ENCODE data around the gene THRA. TPM values are rescaled to one million over a fixed set of nuclear protein-coding genes. Genes with fewer than 3 reads are reported as not detected.

THRA gene
- total RNA-seq, 1 experiment from 2014 or later = 10.1 TPM

DNA sequence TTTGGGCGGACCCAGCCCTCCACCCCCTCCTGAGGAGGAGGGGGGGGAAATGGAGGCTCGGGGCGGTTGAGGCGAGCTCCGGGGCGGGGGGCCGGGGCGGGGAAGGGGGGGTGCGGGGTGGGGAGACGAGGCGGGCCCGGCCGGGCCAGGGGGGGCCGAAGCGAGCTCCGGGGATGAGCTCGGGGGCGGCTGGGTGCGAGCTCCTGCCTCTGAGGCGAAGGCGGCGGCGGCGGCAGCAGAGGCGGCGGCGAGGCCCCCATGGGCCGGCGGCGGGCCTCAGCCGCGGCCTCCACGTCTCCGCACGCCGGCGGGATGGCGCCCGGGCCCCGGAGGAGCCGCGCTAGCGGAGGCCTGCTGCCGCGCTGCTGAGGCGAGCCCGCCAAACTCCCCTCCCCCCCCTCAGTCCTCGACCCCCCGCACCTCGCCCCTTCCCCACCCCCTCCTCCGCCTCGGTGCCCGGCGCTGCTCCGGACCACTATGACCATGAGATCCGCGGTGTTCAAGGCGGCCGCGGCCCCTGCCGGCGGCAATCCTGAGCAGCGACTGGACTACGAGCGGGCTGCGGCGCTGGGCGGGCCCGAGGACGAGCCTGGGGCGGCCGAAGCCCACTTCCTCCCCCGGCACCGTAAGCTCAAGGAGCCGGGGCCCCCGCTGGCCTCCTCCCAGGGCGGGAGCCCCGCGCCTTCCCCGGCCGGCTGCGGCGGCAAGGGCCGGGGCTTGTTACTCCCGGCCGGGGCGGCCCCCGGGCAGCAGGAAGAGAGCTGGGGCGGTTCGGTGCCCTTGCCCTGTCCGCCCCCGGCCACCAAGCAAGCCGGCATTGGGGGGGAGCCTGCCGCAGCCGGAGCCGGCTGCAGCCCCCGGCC is 59.6 kb downstream of the THRA start:
- H3K4ac ChIP-seq (ENCODE audit: low read depth, low read length) = no peak overlapping the region; the same call in 1 of the 2 replicates
- no peak overlapping the region for H2AK5ac ChIP-seq (ENCODE audit: insufficient read length, low read length)
- H2BK12ac ChIP-seq (ENCODE audit: insufficient read length, low read depth, low read length) = no peak overlapping the region
- no peak overlapping the region for H4K8ac ChIP-seq (replicated peaks; ENCODE audit: insufficient read length, low read depth, low read length)
- H3K4me1 ChIP-seq (ENCODE audit: insufficient read depth, low read length) = peaks cover 5% of the 10 kb centered on the region
- TF ChIP-seq, protein P1, sequence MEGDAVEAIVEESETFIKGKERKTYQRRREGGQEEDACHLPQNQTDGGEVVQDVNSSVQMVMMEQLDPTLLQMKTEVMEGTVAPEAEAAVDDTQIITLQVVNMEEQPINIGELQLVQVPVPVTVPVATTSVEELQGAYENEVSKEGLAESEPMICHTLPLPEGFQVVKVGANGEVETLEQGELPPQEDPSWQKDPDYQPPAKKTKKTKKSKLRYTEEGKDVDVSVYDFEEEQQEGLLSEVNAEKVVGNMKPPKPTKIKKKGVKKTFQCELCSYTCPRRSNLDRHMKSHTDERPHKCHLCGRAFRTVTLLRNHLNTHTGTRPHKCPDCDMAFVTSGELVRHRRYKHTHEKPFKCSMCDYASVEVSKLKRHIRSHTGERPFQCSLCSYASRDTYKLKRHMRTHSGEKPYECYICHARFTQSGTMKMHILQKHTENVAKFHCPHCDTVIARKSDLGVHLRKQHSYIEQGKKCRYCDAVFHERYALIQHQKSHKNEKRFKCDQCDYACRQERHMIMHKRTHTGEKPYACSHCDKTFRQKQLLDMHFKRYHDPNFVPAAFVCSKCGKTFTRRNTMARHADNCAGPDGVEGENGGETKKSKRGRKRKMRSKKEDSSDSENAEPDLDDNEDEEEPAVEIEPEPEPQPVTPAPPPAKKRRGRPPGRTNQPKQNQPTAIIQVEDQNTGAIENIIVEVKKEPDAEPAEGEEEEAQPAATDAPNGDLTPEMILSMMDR (conservative IDR thresholded peaks at IDR 0.05) = 0 out of 3 replicates have a peak, but pooled peaks have one; percentile 13
- peaks cover 9% of the 10 kb centered on the region for H3K79me1 ChIP-seq (ENCODE audit: insufficient read depth, low read depth, low read length, poor library complexity, severe bottlenecking)
- H3K27me3 ChIP-seq (ENCODE audit: insufficient read depth, low read length) = no peaks in the 10 kb centered on the region
- H2AFZ ChIP-seq (ENCODE audit: low read length) = no peak overlapping the region
- H3K4me2 ChIP-seq (ENCODE audit: insufficient read depth, insufficient read length, low read length) = peak overlapping the region; percentile 69
- no peak overlapping the region for H2BK120ac ChIP-seq (ENCODE audit: low read depth, low read length, poor library complexity, severe bottlenecking)
- peak overlapping the region; percentile 82 for H3K14ac ChIP-seq (ENCODE audit: insufficient read depth, low read length)
- H4K20me1 ChIP-seq (ENCODE audit: control insufficient read depth, insufficient read depth, insufficient read length) = no peaks in the 10 kb centered on the region
- no peak overlapping the region for H4K91ac ChIP-seq (ENCODE audit: insufficient read length, low read depth, low read length)
- H3K9ac ChIP-seq (ENCODE audit: extremely low read depth, insufficient read length, low read length) = peak overlapping the region; percentile 72
- H3K79me2 ChIP-seq (ENCODE audit: insufficient read depth, low read length) = peaks cover 18% of the 10 kb centered on the region; the same call in 1 of the 2 replicates
- no peak overlapping the region for H4K5ac ChIP-seq (ENCODE audit: insufficient read length, low read depth, low read length)
- DNase-seq = peak; percentile 67
- no peak overlapping the region for H2BK15ac ChIP-seq (ENCODE audit: low read depth, low read length)
- H3K27ac Mint-ChIP-seq = no peak overlapping the region
- H3K4me1 Mint-ChIP-seq = peaks cover 19 to 25% of the 10 kb centered on the region in 2 experiments
- H3K23ac ChIP-seq (ENCODE audit: insufficient read length, low read depth, low read length) = no peak overlapping the region
- H3K9me3 ChIP-seq (ENCODE audit: control insufficient read depth, low read depth, low read length) = no peaks in the 10 kb centered on the region
- H3K9me3 Mint-ChIP-seq = no peaks in the 10 kb centered on the region; a peak in 2 of 5 replicates
- no peak overlapping the region for H3K56ac ChIP-seq (ENCODE audit: insufficient read length, low read depth, low read length)
- WGBS (ENCODE audit: extremely low coverage, insufficient read length, low lambda C conversion rate) = no CpG with 5 or more reads among the region's 97 CpGs
- no peak overlapping the region for H2BK20ac ChIP-seq (ENCODE audit: low read depth, low read length, poor library complexity, severe bottlenecking)
- H3T11ph ChIP-seq (ENCODE audit: low read length) = no peak overlapping the region
- no peak overlapping the region for H3K27ac ChIP-seq (ENCODE audit: insufficient read length, low read depth, low read length)
- no peak overlapping the region for H2BK5ac ChIP-seq (ENCODE audit: insufficient read length, low read length)
- H3K18ac ChIP-seq (ENCODE audit: insufficient read length, low read depth, low read length) = peak overlapping the region; percentile 84
- peaks cover 19% of the 10 kb centered on the region for H3K23me2 ChIP-seq (ENCODE audit: insufficient read length, low read depth, low read length, poor library complexity, severe bottlenecking)
- peak overlapping the region; percentile 95 to 97; a peak in 4 of 5 replicates for H3K4me3 Mint-ChIP-seq
- no peaks in the 10 kb centered on the region for H3K27me3 Mint-ChIP-seq (ENCODE audit: low read depth)
- peaks cover 15 to 41% (median 38%) of the 10 kb centered on the region in 3 experiments for H3K36me3 Mint-ChIP-seq (ENCODE audit: insufficient read depth in 1 of 3, low read depth in 3 of 3)
